GM19193 (cell line): ENCODE data around the gene ZBTB18.

ENCODE experiments used
- POLR2A ChIP-seq: IDR thresholded peaks from 4 replicates; pipeline ENCODE4 v1.6.1; 2011; ENCODE audit not compliant: insufficient read depth, insufficient read length; ENCODE audit errors: extremely low read depth

The ZBTB18 gene

DNA sequence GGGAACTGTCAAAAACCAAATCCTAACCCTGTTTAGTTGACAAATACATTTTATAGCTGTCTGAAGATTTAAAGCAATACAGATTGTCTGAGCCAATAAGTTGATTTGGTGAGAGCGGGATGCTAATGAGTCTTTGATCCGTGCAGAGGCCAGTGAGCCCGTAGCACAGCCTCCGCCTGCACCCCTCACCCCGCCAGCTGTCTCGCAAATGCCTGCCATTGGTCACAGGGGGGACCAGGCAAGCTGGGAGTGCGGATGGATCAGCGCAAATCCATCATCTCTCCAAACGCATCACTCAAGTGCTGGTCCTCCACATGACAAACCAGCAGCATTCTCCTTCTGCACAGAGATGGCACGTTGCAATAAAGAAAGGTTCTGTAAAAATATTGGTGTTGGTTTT, 51.0 kb downstream of the ZBTB18 start:
- no peak for TF ChIP-seq POLR2A

DNA sequence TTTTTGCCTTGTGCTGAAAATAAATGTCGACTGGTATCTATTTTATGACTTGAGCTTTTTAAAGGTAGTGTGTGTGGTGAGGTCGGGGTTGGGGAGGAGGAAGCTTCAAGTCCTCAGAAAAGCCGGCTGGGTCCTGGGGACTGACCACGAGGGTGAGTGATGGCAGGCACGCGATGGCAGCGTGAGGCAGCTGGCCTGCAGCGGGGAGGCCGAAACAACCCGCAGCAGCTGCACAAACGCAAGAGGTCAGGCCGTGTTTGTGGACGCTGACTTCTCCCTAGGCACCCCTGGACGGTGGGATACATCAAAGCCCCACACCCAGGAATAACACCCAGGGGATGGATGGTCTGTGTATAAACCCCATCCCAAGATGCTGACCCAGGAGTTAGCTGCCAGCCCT, 51.4 kb downstream of the ZBTB18 start:
- no peak for TF ChIP-seq POLR2A

DNA sequence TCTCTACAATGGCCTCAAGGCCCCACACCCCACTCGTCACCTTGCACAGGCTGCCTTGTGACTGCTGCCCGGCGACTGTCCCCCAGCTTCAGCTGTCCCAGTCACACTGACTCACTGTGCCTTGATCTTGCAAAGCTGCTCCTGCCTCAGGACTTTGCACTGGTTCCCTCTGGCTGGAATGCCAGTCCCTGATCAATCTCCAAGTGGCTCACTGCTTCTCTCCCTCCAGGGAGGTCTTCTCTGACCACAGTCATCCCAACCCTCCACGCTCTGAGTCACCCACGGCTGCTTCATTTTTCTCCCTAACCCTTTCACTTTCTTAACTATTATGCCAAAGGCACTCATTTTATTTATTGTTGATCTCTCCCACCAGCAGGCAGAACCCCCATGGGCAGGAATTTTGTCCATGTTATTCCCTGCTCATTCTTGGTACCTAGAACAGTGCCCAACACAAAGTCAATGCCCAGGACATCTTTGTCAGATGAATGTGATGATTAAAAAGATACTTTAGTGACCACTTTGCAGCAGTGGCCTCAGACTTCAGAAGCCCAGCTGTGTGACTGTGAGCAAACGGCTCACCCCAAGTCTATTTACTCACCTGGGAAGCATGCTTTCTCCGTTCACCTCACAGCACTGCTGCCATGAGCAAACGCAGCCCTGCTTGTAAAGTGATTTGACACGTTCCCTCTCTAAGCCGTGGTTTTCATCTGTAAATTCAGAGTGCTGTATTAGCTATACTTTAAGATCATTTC, 53.4 kb downstream of the ZBTB18 start:
- no peak for TF ChIP-seq POLR2A

DNA sequence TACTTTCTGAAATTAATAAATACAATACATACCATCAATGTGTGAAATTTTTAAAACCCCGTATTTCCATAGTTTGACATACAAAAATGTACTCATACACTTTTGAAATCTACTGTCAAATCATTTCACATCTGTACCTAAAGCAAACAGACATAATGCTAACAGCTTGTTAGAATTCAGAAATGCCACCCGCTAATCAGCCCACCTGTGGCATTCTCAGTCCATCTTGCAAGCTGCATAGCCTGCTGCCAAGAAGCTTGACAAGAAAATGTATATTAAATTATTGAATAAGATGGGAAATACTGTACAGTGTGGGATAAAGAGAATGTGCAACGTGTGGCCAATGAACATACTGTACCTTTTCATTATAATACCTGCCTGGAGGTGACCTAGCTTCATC, 55.1 kb downstream of the ZBTB18 start:
- TF ChIP-seq POLR2A: no peak
